ENCODE data around the gene RPS6KA5.

DNA sequence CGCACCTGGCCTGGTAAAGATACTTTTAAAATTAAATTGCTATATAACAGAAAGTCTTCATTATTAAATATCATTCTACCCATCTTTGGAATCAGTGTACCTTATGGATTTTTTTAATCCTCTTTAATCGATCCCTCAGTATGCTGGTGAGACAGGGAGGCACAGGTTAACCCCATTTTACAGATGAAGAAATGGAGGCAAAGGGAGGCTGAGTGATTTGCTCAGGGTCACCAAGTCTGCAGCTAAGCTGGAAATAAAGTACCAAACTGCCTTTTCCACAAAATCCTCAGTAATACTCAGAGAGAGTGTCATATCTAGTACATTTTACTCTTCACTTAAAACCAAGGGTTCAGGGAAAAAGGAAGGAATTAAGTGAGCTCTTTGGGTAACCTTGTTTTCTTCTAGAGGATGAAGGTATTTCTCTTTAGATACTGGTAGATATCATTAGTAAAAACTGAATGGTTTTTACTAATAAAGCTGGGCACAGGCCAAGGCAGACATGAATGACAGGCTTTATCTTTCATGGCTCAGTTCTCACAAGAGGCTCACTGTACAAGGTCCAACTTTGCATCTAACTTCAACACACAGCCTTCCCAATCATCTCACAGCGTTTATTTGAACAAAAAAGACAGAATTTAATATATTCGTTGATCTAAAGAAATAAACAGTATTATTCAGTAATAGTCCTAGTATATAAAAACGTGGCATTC, 209.0 kb downstream of the RPS6KA5 start:
- TF ChIP-seq EZH2 (IDR thresholded peaks at IDR 0.05; ENCODE audit: low read length, unreplicated experiment) (no peak), EZH2phosphoT487 (IDR thresholded peaks at IDR 0.05; ENCODE audit: borderline replicate concordance, low read length) (no peak), CTCF (conservative IDR thresholded peaks at IDR 0.05; ENCODE audit: low read depth, low read length) (no peak)

Measured in PC-3 (cell line).